B cell (primary cell): ENCODE results near the gene CTRL. TPM values are rescaled to one million over a fixed set of nuclear protein-coding genes. Genes with fewer than 3 reads are reported as not detected.

Experiments
- ATAC-seq: fragments of 200-7000 bp; cut with Tn5 transposase; one replicate; pipeline ENCODE4 v1.10.0; 2021; ENCODE audit warnings: low read depth, mild to moderate bottlenecking, moderate number of reproducible peaks, moderate library complexity
- CTCF ChIA-PET: fragments of 350-600 bp; sonication (Branson Sonifier 250); formaldehyde crosslinking; loops from one replicate; lab custom pipeline; 2021; ENCODE audit warnings: antibody characterized with exemption, inconsistent platforms; lab: Charles Lee
- POLR2A ChIA-PET: fragments of 350-600 bp; sonication (Branson Sonifier 250); formaldehyde crosslinking; loops from one replicate; lab custom pipeline; 2021; ENCODE audit warnings: antibody characterized with exemption; lab: Charles Lee
- DNase-seq: peaks from one replicate; pipeline ENCODE4 v3.0.0; 2013
- H2AFZ ChIP-seq: 2 replicates; pipeline ENCODE4 v1.6.1; 2012; ENCODE audit warnings: mild to moderate bottlenecking, low read depth, low read length; ENCODE audit not compliant: insufficient read depth, poor library complexity, severe bottlenecking
- H3K27ac ChIP-seq, 2 donors: 1 replicate in 1 of 2; 2 replicates in 1 of 2; pipeline ENCODE4 v1.5.1; 2012 to 2013; ENCODE audit warnings: low read length in 2 of 2, mild to moderate bottlenecking in 2 of 2, moderate library complexity in 1 of 2
- H3K27me3 ChIP-seq, 4 experiments: fragments of 200-600 bp in 1 of 4; sonication (generic) in 1 of 4; replicated peaks in 1 of 4; 1 replicate in 2 of 4; 2 replicates in 2 of 4; pipeline versions ENCODE4 v1.6.1 to v1.7.0; 2013 to 2016; ENCODE audit warnings: low read length in 3 of 4, mild to moderate bottlenecking in 2 of 4, mixed read lengths in 1 of 4, moderate library complexity in 1 of 4; ENCODE audit not compliant: insufficient read depth in 4 of 4, control insufficient read depth in 3 of 4; ENCODE audit errors: control extremely low read depth in 1 of 4
- H3K36me3 ChIP-seq, 2 experiments: replicated peaks in 1 of 2; 1 replicate in 1 of 2; 2 replicates in 1 of 2; pipeline versions ENCODE4 v1.6.1 to v1.7.1; 2013; ENCODE audit warnings: low read length in 1 of 2; ENCODE audit not compliant: insufficient read depth in 2 of 2, control insufficient read depth in 1 of 2; ENCODE audit errors: control extremely low read depth in 1 of 2, extremely low read depth in 1 of 2
- H3K4me1 ChIP-seq, 2 donors: fragments of 200-600 bp in 1 of 2; sonication (generic) in 1 of 2; 1 replicate in 1 of 2; 2 replicates in 1 of 2; pipeline versions ENCODE4 v1.5.1 to v1.6.1; 2013 to 2017; ENCODE audit warnings: low read length in 2 of 2; ENCODE audit not compliant: control insufficient read depth in 2 of 2, insufficient read depth in 2 of 2
- H3K4me2 ChIP-seq: replicated peaks from 2 replicates; pipeline ENCODE3; 2012; ENCODE audit warnings: mild to moderate bottlenecking, low read depth, low read length; ENCODE audit not compliant: poor library complexity, severe bottlenecking
- H3K4me3 ChIP-seq, 5 experiments: fragments of 200-600 bp in 1 of 5; sonication (generic) in 1 of 5; 1 replicate in 3 of 5; 2 replicates in 2 of 5; pipeline versions ENCODE4 v1.5.1 to v1.7.0; 2011 to 2016; ENCODE audit warnings: low read length in 4 of 5, mild to moderate bottlenecking in 4 of 5, low read depth in 2 of 5, control low read depth in 1 of 5, moderate library complexity in 1 of 5; ENCODE audit not compliant: insufficient read depth in 1 of 5; ENCODE audit errors: control extremely low read depth in 1 of 5, extremely low read depth in 1 of 5
- H3K79me2 ChIP-seq: fragments of 200-600 bp; sonication (generic); one replicate; pipeline ENCODE4 v1.6.0; 2016; ENCODE audit warnings: low read length; ENCODE audit not compliant: control insufficient read depth, insufficient read depth
- H3K9ac ChIP-seq: fragments of 200-600 bp; sonication (generic); 2 replicates; pipeline ENCODE4 v1.6.1; 2017; ENCODE audit warnings: mild to moderate bottlenecking, low read length, moderate library complexity
- H3K9me3 ChIP-seq, 3 donors: one replicate each; pipeline versions ENCODE4 v1.6.1 to v1.7.1; 2013; ENCODE audit warnings: low read length in 2 of 3; ENCODE audit not compliant: control insufficient read depth in 2 of 3, insufficient read depth in 1 of 3; ENCODE audit errors: control extremely low read depth in 1 of 3
- H4K20me1 ChIP-seq: 2 replicates; pipeline ENCODE4 v1.6.0; 2012; ENCODE audit warnings: mild to moderate bottlenecking, low read length; ENCODE audit not compliant: insufficient read depth, control insufficient read depth, poor library complexity, severe bottlenecking
- H3K27ac Mint-ChIP-seq: one replicate; pipeline ENCODE4 v1.8.0; 2021; ENCODE audit warnings: mixed read lengths
- H3K27me3 Mint-ChIP-seq: one replicate; pipeline ENCODE4 v1.8.0; 2021; ENCODE audit warnings: mixed read lengths
- H3K4me1 Mint-ChIP-seq: one replicate; pipeline ENCODE4 v1.8.0; 2021; ENCODE audit warnings: mixed read lengths
- H3K4me3 Mint-ChIP-seq: one replicate; pipeline ENCODE4 v1.8.0; 2021; ENCODE audit warnings: mixed read lengths
- H3K9me3 Mint-ChIP-seq: one replicate; pipeline ENCODE4 v1.8.0; 2022; ENCODE audit warnings: mixed read lengths; ENCODE audit not compliant: insufficient read depth
- CTCF ChIP-seq: fragments of 200-600 bp; IDR thresholded peaks from one replicate; pipeline ENCODE4 v1.8.0; 2022; ENCODE audit warnings: antibody characterized with exemption, mild to moderate bottlenecking
- EZH2 ChIP-seq: IDR thresholded peaks from 2 replicates; pipeline ENCODE4 v1.6.1; 2012; ENCODE audit warnings: borderline replicate concordance, low read depth, mild to moderate bottlenecking, moderate library complexity, low read length; ENCODE audit not compliant: insufficient read depth, poor library complexity, severe bottlenecking
- WGBS: methylation state at CpG from one replicate; pipeline ENCODE4 v1.1.5; 2013; ENCODE audit warnings: missing lambda C conversion rate; ENCODE audit not compliant: insufficient coverage; 5-methylcytosine and 5-hydroxymethylcytosine counted together
- intact Hi-C: fragments of 100-400 bp; cut with micrococcal nuclease; formaldehyde crosslinking; loops from one replicate; pipeline ENCODE4 v1.10.0; 2022
- polyA plus RNA-seq: library from polyadenylated mRNA; depleted of rRNA; stranded (reverse); fragments of >200 nt; gene quantifications from 2 replicates; pipeline ENCODE4 v1.2.3, GENCODE V29; 2012
- total RNA-seq, 2 donors: library from RNA; stranded (reverse); fragments of 120-200 nt in 1 of 2; gene quantifications; 1 replicate in 1 of 2; 2 replicates in 1 of 2; pipeline versions ENCODE4 v1.2.3 to v1.2.4, GENCODE V29; 2013 to 2022

The CTRL gene
- total and polyA plus RNA-seq, 2 donors (not counting 1 experiment from before 2014, with no cell fraction given): 5.8 to 19.0 TPM

- no peak overlapping the region for H3K4me3 ChIP-seq
- ATAC-seq (no peak), DNase-seq (no peak)
- H3K36me3 ChIP-seq: peaks cover 0 to 31% of the 10 kb centered on the region in 2 experiments
- WGBS: 96% methylated on average over 5 of the region's 7 CpGs
- no peak overlapping the region for H3K4me2 ChIP-seq
- Mint-ChIP-seq H3K4me1 (peaks cover 1% of the 10 kb centered on the region), H3K27ac (no peak overlapping the region), H3K9me3 (no peaks in the 10 kb centered on the region), H3K27me3 (no peaks in the 10 kb centered on the region), H3K4me3 (no peak overlapping the region)
- no peaks in the 10 kb centered on the region for H3K27me3 ChIP-seq
- intact Hi-C loops: no loop called here
- H3K9me3 ChIP-seq: no peaks in the 10 kb centered on the region
- H3K27ac ChIP-seq: no peak overlapping the region
- peaks cover 80% of the 10 kb centered on the region for H3K79me2 ChIP-seq
- H3K4me1 ChIP-seq: peaks cover 0 to 3% of the 10 kb centered on the region in 2 donors
- ChIA-PET POLR2A (interaction anchor here (0.6 to 0.7 kb wide), 2 partner anchors 135 to 182 kb away, joined by 3 to 4 read pairs; no protein-coding TSS in a partner anchor), CTCF (interaction anchor here (0.5 to 1.2 kb wide), 5 partner anchors 12 to 98 kb away, joined by 3 read pairs; partner anchors contain the start of gene NRN1L)
- H4K20me1 ChIP-seq: peaks cover 59% of the 10 kb centered on the region
- no peak overlapping the region for H3K9ac ChIP-seq
- H2AFZ ChIP-seq: no peak overlapping the region
- no peak for TF ChIP-seq EZH2
- no peak for TF ChIP-seq CTCF
Measured at GRCh38 chr16:67914758-67915495, 16.7 kb downstream of the CTRL start.

- Mint-ChIP-seq H3K9me3 (no peaks in the 10 kb centered on the region), H3K4me1 (peaks cover 2% of the 10 kb centered on the region), H3K27ac (no peak overlapping the region), H3K27me3 (no peaks in the 10 kb centered on the region), H3K4me3 (no peak overlapping the region)
- WGBS: 38% methylated on average over 1 of the region's 2 CpGs
- Histone ChIP-seq H3K4me2 (no peak overlapping the region), H3K27ac (no peak overlapping the region), H3K4me3 (no peak overlapping the region), H3K27me3 (no peaks in the 10 kb centered on the region), H2AFZ (no peak overlapping the region), H3K36me3 (peaks cover 0 to 34% of the 10 kb centered on the region in 2 experiments), H3K4me1 (peaks cover 0 to 4% of the 10 kb centered on the region in 2 donors), H4K20me1 (peaks cover 26% of the 10 kb centered on the region), H3K79me2 (peaks cover 83% of the 10 kb centered on the region), H3K9ac (no peak overlapping the region), H3K9me3 (no peaks in the 10 kb centered on the region)
- ATAC-seq: no peak
- no peak for TF ChIP-seq CTCF
- no peak for TF ChIP-seq EZH2
- intact Hi-C loops: no loop called here
- DNase-seq: no peak
- ChIA-PET POLR2A (interaction anchor here (0.7 kb wide), 1 partner anchor 8 kb away, joined by 3 read pairs; no protein-coding TSS in a partner anchor), CTCF (interaction anchor here (1.2 to 1.9 kb wide), 2 partner anchors 26 to 225 kb away, joined by 3 to 6 read pairs; no protein-coding TSS in a partner anchor)
Measured at GRCh38 chr16:67910158-67910557, 21.5 kb downstream of the CTRL start.
